T-cell (primary cell): ENCODE results near the gene DDAH1. TPM values are rescaled to one million over a fixed set of nuclear protein-coding genes. Genes with fewer than 3 reads are reported as not detected.

Source experiments
- ATAC-seq, 4 experiments: fragments of 200-7000 bp in 3 of 4; fragments of 150-1000 bp in 1 of 4; cut with Tn5 transposase; replicated peaks in 1 of 4; 1 replicate in 3 of 4; 2 replicates in 1 of 4; pipeline ENCODE4 v1.10.0; 2021; ENCODE audit warnings: moderate library complexity in 3 of 4, mild to moderate bottlenecking in 2 of 4, moderate number of reproducible peaks in 1 of 4
- CTCF ChIA-PET, 2 donors: fragments of 300-600 bp; sonication (Branson Sonifier 250); formaldehyde crosslinking; loops; one replicate each; lab custom pipeline; 2022; ENCODE audit warnings: antibody characterized with exemption in 2 of 2; lab: Charles Lee
- POLR2A ChIA-PET, 2 donors: fragments of 300-600 bp; sonication (Branson Sonifier 250); formaldehyde crosslinking; loops; one replicate each; lab custom pipeline; 2022; ENCODE audit warnings: antibody characterized with exemption in 2 of 2; lab: Charles Lee
- DNase-seq, 35 experiments: peaks; one replicate each; pipeline versions ENCODE4 v3.0.0 to v3.0.0-alpha.2; 2013 to 2023
- H3K27ac ChIP-seq: one replicate; pipeline ENCODE4 v1.5.1; 2013; ENCODE audit warnings: low read length
- H3K27me3 ChIP-seq, 2 experiments: replicated peaks in 1 of 2; 1 replicate in 1 of 2; 2 replicates in 1 of 2; pipeline versions ENCODE4 v1.6.1 to v1.7.0; 2013; ENCODE audit warnings: low read length in 1 of 2, mixed read lengths in 1 of 2; ENCODE audit not compliant: control insufficient read depth in 2 of 2, insufficient read depth in 2 of 2; ENCODE audit errors: extremely low read depth in 1 of 2
- H3K36me3 ChIP-seq, 2 donors: 1 replicate in 1 of 2; 2 replicates in 1 of 2; pipeline versions ENCODE4 v1.6.1 to v1.7.0; 2013; ENCODE audit warnings: low read length in 1 of 2; ENCODE audit not compliant: control insufficient read depth in 2 of 2, insufficient read depth in 1 of 2; ENCODE audit errors: extremely low read depth in 1 of 2
- H3K4me1 ChIP-seq, 2 experiments: 1 replicate in 1 of 2; 2 replicates in 1 of 2; pipeline versions ENCODE4 v1.6.1 to v1.7.0; 2013; ENCODE audit warnings: low read length in 2 of 2, mixed read lengths in 1 of 2; ENCODE audit not compliant: insufficient read depth in 2 of 2, control insufficient read depth in 1 of 2; ENCODE audit errors: extremely low read depth in 1 of 2
- H3K4me3 ChIP-seq, 2 donors: 1 replicate in 1 of 2; 2 replicates in 1 of 2; pipeline versions ENCODE4 v1.5.1 to v1.7.0; 2013; ENCODE audit warnings: mild to moderate bottlenecking in 2 of 2, low read length in 1 of 2, moderate library complexity in 1 of 2; ENCODE audit not compliant: control insufficient read depth in 1 of 2; ENCODE audit errors: extremely low read depth in 1 of 2
- H3K9me3 ChIP-seq: 2 replicates; pipeline ENCODE4 v1.7.0; 2013
- H3K27ac Mint-ChIP-seq, 2 donors: one replicate each; pipeline ENCODE4 v1.8.0; 2020 to 2021; ENCODE audit warnings: mild to moderate bottlenecking in 2 of 2, mixed read lengths in 2 of 2
- H3K27me3 Mint-ChIP-seq, 2 donors: one replicate each; pipeline ENCODE4 v1.8.0; 2021 to 2022; ENCODE audit warnings: mixed read lengths in 2 of 2
- H3K36me3 Mint-ChIP-seq: one replicate; pipeline ENCODE4 v1.8.0; 2021; ENCODE audit warnings: mixed read lengths
- H3K4me1 Mint-ChIP-seq, 3 donors: one replicate each; pipeline ENCODE4 v1.8.0; 2020 to 2022; ENCODE audit warnings: mixed read lengths in 3 of 3, mild to moderate bottlenecking in 1 of 3
- H3K4me3 Mint-ChIP-seq, 3 donors: one replicate each; pipeline ENCODE4 v1.8.0; 2020 to 2022; ENCODE audit warnings: mild to moderate bottlenecking in 3 of 3, mixed read lengths in 3 of 3, moderate library complexity in 3 of 3
- H3K9me3 Mint-ChIP-seq, 3 donors: one replicate each; pipeline ENCODE4 v1.8.0; 2020 to 2022; ENCODE audit warnings: mixed read lengths in 3 of 3
- WGBS: methylation state at CpG from one replicate; pipeline ENCODE4 v1.1.5; 2013; ENCODE audit warnings: missing lambda C conversion rate; ENCODE audit not compliant: insufficient coverage; 5-methylcytosine and 5-hydroxymethylcytosine counted together
- total RNA-seq, 35 experiments: library from RNA in 6 of 35; stranded (reverse) in 6 of 35; fragments of 120-200 nt in 1 of 35; gene quantifications; one replicate each; pipeline versions ENCODE4 v1.2.1 to v1.2.4 and lab custom pipeline; 2013 to 2026

Gene DDAH1
- total RNA-seq, 5 donors from 2014 or later (not counting 1 experiment from before 2014, with no cell fraction given): 0.16 to 0.47 (median 0.32) TPM; not detected in 2

DNA sequence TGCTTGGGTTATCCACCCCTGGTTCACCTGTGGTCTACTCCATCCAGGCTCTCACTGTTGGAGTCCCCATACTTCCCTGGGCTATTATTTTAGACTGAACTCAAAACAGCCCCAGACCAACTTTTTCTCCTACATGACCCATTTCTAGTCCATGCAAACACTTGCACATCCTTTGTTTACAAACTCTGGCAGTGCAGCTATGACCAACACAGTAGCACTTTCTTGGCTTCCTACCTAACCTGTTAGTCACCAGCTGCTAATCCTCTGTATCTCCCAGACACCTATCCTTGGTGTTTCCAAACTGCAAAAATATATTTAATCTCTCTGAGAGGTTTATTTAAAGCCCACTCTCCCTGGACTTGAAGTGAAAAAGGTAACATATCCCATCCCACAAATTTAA lies 90.8 kb downstream of the DDAH1 start:
- ATAC-seq (no peak), DNase-seq (no peak)
- no peaks in the 10 kb centered on the region for H3K36me3 ChIP-seq
- no peak overlapping the region for H3K4me3 ChIP-seq
- no peak overlapping the region for H3K27ac ChIP-seq
- no peaks in the 10 kb centered on the region for H3K9me3 Mint-ChIP-seq
- ChIA-PET CTCF (no interaction called here), POLR2A (no interaction called here)
- no peak overlapping the region for H3K27ac Mint-ChIP-seq
- H3K27me3 Mint-ChIP-seq: peaks cover 11 to 18% of the 10 kb centered on the region in 2 donors
- H3K4me3 Mint-ChIP-seq: no peak overlapping the region
- no peaks in the 10 kb centered on the region for H3K4me1 ChIP-seq
- H3K9me3 ChIP-seq: no peaks in the 10 kb centered on the region
- H3K27me3 ChIP-seq: no peaks in the 10 kb centered on the region
- H3K4me1 Mint-ChIP-seq: no peaks in the 10 kb centered on the region
- no peaks in the 10 kb centered on the region for H3K36me3 Mint-ChIP-seq

DNA sequence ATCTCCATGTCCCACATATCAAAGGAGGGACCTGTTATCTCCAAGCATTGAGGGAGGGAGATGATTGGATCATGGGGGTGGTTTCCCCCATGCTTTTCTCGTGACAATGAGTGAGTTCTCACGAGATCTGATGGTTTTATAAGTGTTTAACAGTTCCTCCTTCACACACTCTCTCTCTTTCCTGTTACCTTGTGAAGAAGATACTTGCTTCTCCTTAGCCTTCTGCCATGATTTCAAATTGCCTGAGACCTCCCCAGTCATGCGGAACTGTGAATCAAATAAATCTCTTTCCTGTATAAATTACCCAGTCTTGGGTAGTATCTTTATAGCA lies 91.6 kb downstream of the DDAH1 start:
- Histone ChIP-seq H3K9me3 (no peaks in the 10 kb centered on the region), H3K27ac (no peak overlapping the region), H3K4me3 (no peak overlapping the region), H3K4me1 (no peaks in the 10 kb centered on the region), H3K36me3 (no peaks in the 10 kb centered on the region), H3K27me3 (no peaks in the 10 kb centered on the region)
- ATAC-seq (no peak), DNase-seq (no peak)
- CTCF ChIA-PET: no interaction called here
- no CpG with 5 or more reads among the region's 3 CpGs for WGBS
- H3K4me1 Mint-ChIP-seq: no peaks in the 10 kb centered on the region
- H3K36me3 Mint-ChIP-seq: no peaks in the 10 kb centered on the region
- no peaks in the 10 kb centered on the region for H3K9me3 Mint-ChIP-seq
- H3K27me3 Mint-ChIP-seq: peaks cover 11 to 18% of the 10 kb centered on the region in 2 donors
- POLR2A ChIA-PET: interaction anchor here in 1 of 2 donors (0.6 kb wide), 1 partner anchor 35 kb away, joined by 3 read pairs; no protein-coding TSS in a partner anchor
- H3K4me3 Mint-ChIP-seq: no peak overlapping the region
- no peak overlapping the region for H3K27ac Mint-ChIP-seq

GRCh38 chr1:85372683-85373377 lies 92.1 kb downstream of the DDAH1 start:
- no peaks in the 10 kb centered on the region for H3K4me1 Mint-ChIP-seq
- no peak overlapping the region for H3K27ac Mint-ChIP-seq
- DNase-seq (no peak), ATAC-seq (no peak)
- Histone ChIP-seq H3K4me1 (no peaks in the 10 kb centered on the region), H3K27ac (no peak overlapping the region), H3K9me3 (no peaks in the 10 kb centered on the region), H3K4me3 (no peak overlapping the region), H3K36me3 (no peaks in the 10 kb centered on the region), H3K27me3 (no peaks in the 10 kb centered on the region)
- ChIA-PET CTCF (no interaction called here), POLR2A (interaction anchor here in 1 of 2 donors (0.6 kb wide), 1 partner anchor 36 kb away, joined by 3 read pairs; no protein-coding TSS in a partner anchor)
- H3K27me3 Mint-ChIP-seq: peaks cover 13 to 21% of the 10 kb centered on the region in 2 donors
- WGBS: no CpG with 5 or more reads among the region's 5 CpGs
- no peaks in the 10 kb centered on the region for H3K36me3 Mint-ChIP-seq
- H3K9me3 Mint-ChIP-seq: no peaks in the 10 kb centered on the region
- no peak overlapping the region for H3K4me3 Mint-ChIP-seq

DNA sequence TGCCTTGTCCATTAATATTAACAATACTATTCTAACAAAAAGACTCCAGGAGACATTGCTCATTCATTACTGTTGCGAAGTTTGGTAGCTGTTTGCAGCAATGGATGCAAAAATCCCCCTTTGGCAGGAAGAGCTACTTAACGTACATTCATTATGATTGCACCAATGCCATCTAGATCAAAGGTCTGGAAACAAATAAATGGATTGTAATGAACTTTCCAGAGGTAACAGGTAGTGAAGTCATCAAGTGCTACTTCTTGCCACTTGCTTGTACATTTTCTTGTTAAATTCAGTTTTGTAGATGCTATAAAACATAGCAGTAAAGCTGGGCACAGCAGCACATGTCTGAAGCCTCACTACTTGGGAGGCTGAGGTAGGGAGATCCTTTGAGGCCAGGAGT lies 93.9 kb downstream of the DDAH1 start:
- H3K27me3 ChIP-seq: no peaks in the 10 kb centered on the region
- Mint-ChIP-seq H3K27me3 (peaks cover 17 to 23% of the 10 kb centered on the region in 2 donors), H3K27ac (no peak overlapping the region), H3K4me3 (no peak overlapping the region), H3K9me3 (no peaks in the 10 kb centered on the region), H3K4me1 (no peaks in the 10 kb centered on the region), H3K36me3 (no peaks in the 10 kb centered on the region)
- H3K36me3 ChIP-seq: no peaks in the 10 kb centered on the region
- ChIA-PET CTCF (no interaction called here), POLR2A (no interaction called here)
- WGBS: no CpG with 5 or more reads among the region's 2 CpGs
- no peaks in the 10 kb centered on the region for H3K4me1 ChIP-seq
- no peak for ATAC-seq
- H3K9me3 ChIP-seq: no peaks in the 10 kb centered on the region
- no peak overlapping the region for H3K4me3 ChIP-seq
- no peak overlapping the region for H3K27ac ChIP-seq
- no peak for DNase-seq

GRCh38 chr1:85368073-85368770 lies 96.7 kb downstream of the DDAH1 start:
- Histone ChIP-seq H3K4me3 (no peak overlapping the region), H3K27me3 (no peaks in the 10 kb centered on the region), H3K4me1 (no peaks in the 10 kb centered on the region), H3K27ac (no peak overlapping the region), H3K9me3 (no peaks in the 10 kb centered on the region), H3K36me3 (no peaks in the 10 kb centered on the region)
- Mint-ChIP-seq H3K36me3 (no peaks in the 10 kb centered on the region), H3K27me3 (peaks cover 7 to 15% of the 10 kb centered on the region in 2 donors), H3K27ac (no peak overlapping the region), H3K9me3 (no peaks in the 10 kb centered on the region), H3K4me3 (no peak overlapping the region), H3K4me1 (no peaks in the 10 kb centered on the region)
- ChIA-PET POLR2A (no interaction called here), CTCF (no interaction called here)
- DNase-seq (no peak), ATAC-seq (no peak)
- WGBS: 90% methylated on average over 2 of the region's 6 CpGs

- Mint-ChIP-seq H3K27me3 (peaks cover 7 to 14% of the 10 kb centered on the region in 2 donors), H3K4me3 (no peak overlapping the region), H3K27ac (no peak overlapping the region), H3K36me3 (no peaks in the 10 kb centered on the region), H3K4me1 (no peaks in the 10 kb centered on the region), H3K9me3 (no peaks in the 10 kb centered on the region)
- POLR2A ChIA-PET: no interaction called here
- CTCF ChIA-PET: no interaction called here
- Histone ChIP-seq H3K4me3 (no peak overlapping the region), H3K4me1 (no peaks in the 10 kb centered on the region), H3K27me3 (no peaks in the 10 kb centered on the region), H3K9me3 (no peaks in the 10 kb centered on the region), H3K27ac (no peak overlapping the region), H3K36me3 (no peaks in the 10 kb centered on the region)
- no peak for DNase-seq
- no CpG with 5 or more reads among the region's 3 CpGs for WGBS
- ATAC-seq: no peak
These were observed 98.4 kb downstream of the DDAH1 start for GRCh38 chr1:85366391-85367170.
